Panc1 (cell line): ENCODE results near the gene CERS1. TPM values are rescaled to one million over a fixed set of nuclear protein-coding genes. Genes with fewer than 3 reads are reported as not detected.

Source experiments
- ATAC-seq: fragments of 200-7000 bp; cut with Tn5 transposase; 2 replicates; pipeline ENCODE4 v1.9.1; 2020; ENCODE audit warnings: mild to moderate bottlenecking, moderate library complexity
- BruUV-seq: library from RNA; stranded (reverse); fragments of 400-500 nt; replicated peaks from 2 replicates; lab custom pipeline; 2021; lab: Mats Ljungman, UMichigan
- CTCF ChIA-PET: fragments of 300-600 bp; sonication (Branson Sonifier 250); formaldehyde crosslinking; loops from one replicate; lab custom pipeline; 2022; ENCODE audit warnings: antibody characterized with exemption; lab: Charles Lee
- POLR2A ChIA-PET: fragments of 300-600 bp; sonication (Branson Sonifier 250); formaldehyde crosslinking; loops from one replicate; lab custom pipeline; 2022; ENCODE audit warnings: antibody characterized with exemption; lab: Charles Lee
- DNase-seq: peaks from one replicate; pipeline ENCODE4 v3.0.0-alpha.2; 2010; ENCODE audit warnings: low read depth, low spot score
- H3K27ac ChIP-seq: 2 replicates; pipeline ENCODE4 v1.5.1; 2011; ENCODE audit warnings: mild to moderate bottlenecking, low read length, inconsistent platforms
- H3K27me3 ChIP-seq: fragments of 200-500 bp; sonication (Bioruptor generic); 2 replicates; pipeline ENCODE4 v1.6.0; 2014; ENCODE audit warnings: low read length, inconsistent platforms; ENCODE audit not compliant: control insufficient read depth, insufficient read depth
- H3K36me3 ChIP-seq: fragments of 200-500 bp; sonication (Bioruptor generic); 2 replicates; pipeline ENCODE4 v1.5.1; 2014; ENCODE audit warnings: inconsistent platforms, mild to moderate bottlenecking, low read length, moderate library complexity; ENCODE audit not compliant: control insufficient read depth, insufficient read depth
- H3K4me1 ChIP-seq: 2 replicates; pipeline ENCODE4 v1.5.1; 2011; ENCODE audit warnings: inconsistent platforms, mild to moderate bottlenecking, low read length, moderate library complexity; ENCODE audit not compliant: control insufficient read depth, insufficient read depth
- H3K4me3 ChIP-seq, 2 experiments: 2 replicates each; pipeline ENCODE4 v1.5.1; 2011 to 2012; ENCODE audit warnings: low read depth in 2 of 2, low read length in 2 of 2, mild to moderate bottlenecking in 2 of 2, inconsistent platforms in 1 of 2, moderate library complexity in 1 of 2
- H3K9me3 ChIP-seq: fragments of 200-500 bp; sonication (Bioruptor generic); 2 replicates; pipeline ENCODE4 v1.5.1; 2014; ENCODE audit warnings: low read depth, mild to moderate bottlenecking, inconsistent platforms, low read length, moderate library complexity; ENCODE audit not compliant: control insufficient read depth, insufficient read depth
- CTCF ChIP-seq: fragments of 450-650 bp; IDR thresholded peaks from 2 replicates; pipeline ENCODE4 v1.5.1; 2017; ENCODE audit warnings: mild to moderate bottlenecking
- POLR2AphosphoS5 ChIP-seq: IDR thresholded peaks from 2 replicates; pipeline ENCODE4 v1.6.1; 2012; ENCODE audit warnings: mild to moderate bottlenecking, low read depth, low read length, moderate library complexity
- REST ChIP-seq, 2 experiments: IDR thresholded peaks; 2 replicates each; pipeline ENCODE4 v1.6.1; 2011 to 2012; ENCODE audit warnings: low read depth in 2 of 2, control low read depth in 1 of 2, low read length in 1 of 2, mild to moderate bottlenecking in 1 of 2, moderate library complexity in 1 of 2; ENCODE audit not compliant: insufficient read depth in 1 of 2
- SIN3A ChIP-seq: IDR thresholded peaks from 2 replicates; pipeline ENCODE4 v1.6.1; 2012; ENCODE audit warnings: low read depth, mild to moderate bottlenecking, low read length, moderate library complexity, borderline replicate concordance; ENCODE audit not compliant: insufficient read depth
- TCF7L2 ChIP-seq: IDR thresholded peaks from 2 replicates; pipeline ENCODE4 v1.6.1; 2011; ENCODE audit warnings: mild to moderate bottlenecking, low read depth, low read length, inconsistent platforms
- in situ Hi-C: cut with HindIII; loops from 2 replicates; pipeline ENCODE4 v1.10.0; 2016; ENCODE audit warnings: low sequenced_read_pairs, low pct_unique_long_range_greater_than_20kb
- intact Hi-C: fragments of 100-400 bp; cut with micrococcal nuclease; formaldehyde crosslinking; loops from one replicate; pipeline ENCODE4 v1.10.0; 2022; ENCODE audit not compliant: unreplicated experiment
- total RNA-seq: library from RNA; stranded (reverse); gene quantifications from one replicate; pipeline ENCODE4 v1.2.1, GENCODE V29; 2021; ENCODE audit not compliant: unreplicated experiment

CERS1 gene
- total RNA-seq, 1 experiment from 2014 or later: 4.5 TPM

- POLR2A ChIA-PET: interaction anchor here (0.5 to 0.6 kb wide), 2 partner anchors 65 to 120 kb away, joined by 3 to 5 read pairs; no protein-coding TSS in a partner anchor
- Histone ChIP-seq H3K4me3 (no peak overlapping the region), H3K27ac (no peak overlapping the region), H3K4me1 (no peaks in the 10 kb centered on the region), H3K36me3 (no peaks in the 10 kb centered on the region; the same call in 1 of the 2 replicates), H3K9me3 (no peaks in the 10 kb centered on the region), H3K27me3 (no peaks in the 10 kb centered on the region)
- intact Hi-C loops: loop anchor here (5.0 to 10.0 kb wide), 2 partner anchors 62 to 255 kb away; no protein-coding TSS in a partner anchor
- no peak for TF ChIP-seq REST (IDR thresholded peaks at IDR 0.05; ENCODE audit: insufficient read depth in 1 of 2, low read depth in 2 of 2, low read length in 1 of 2)
- TF ChIP-seq CTCF: peak; percentile 88
- no peak for TF ChIP-seq TCF7L2
- TF ChIP-seq SIN3A: no peak
- no TSS peak for BruUV-seq
- DNase-seq (no peak), ATAC-seq (peak; percentile 95)
- CTCF ChIA-PET: interaction anchor here (0.6 to 1.2 kb wide), 7 partner anchors 9 to 292 kb away, joined by 3 to 12 read pairs (median 4); no protein-coding TSS in a partner anchor
- in situ Hi-C loops: no loop called here
Observed at GRCh38 chr19:18846862-18847548, 49.0 kb downstream of the CERS1 start.

GRCh38 chr19:18845961-18846360 lies 50.0 kb downstream of the CERS1 start:
- intact Hi-C loops (loop anchor here (5.0 to 10.0 kb wide), 2 partner anchors 61 to 254 kb away; no protein-coding TSS in a partner anchor), in situ Hi-C loops (no loop called here)
- Histone ChIP-seq H3K4me1 (no peaks in the 10 kb centered on the region; the same call in 1 of the 2 replicates), H3K27ac (no peak overlapping the region), H3K36me3 (no peaks in the 10 kb centered on the region; the same call in 1 of the 2 replicates), H3K9me3 (no peaks in the 10 kb centered on the region), H3K27me3 (no peaks in the 10 kb centered on the region), H3K4me3 (no peak overlapping the region)
- ATAC-seq (no peak), DNase-seq (no peak)
- CTCF ChIA-PET: no interaction called here
- no TSS peak for BruUV-seq
- TF ChIP-seq SIN3A (no peak), TCF7L2 (no peak), CTCF (no peak), REST (IDR thresholded peaks at IDR 0.05; ENCODE audit: insufficient read depth in 1 of 2, low read depth in 2 of 2, low read length in 1 of 2) (no peak), POLR2AphosphoS5 (no peak)
- POLR2A ChIA-PET: no interaction called here
